ENCODE results near the gene IDUA.

DNA sequence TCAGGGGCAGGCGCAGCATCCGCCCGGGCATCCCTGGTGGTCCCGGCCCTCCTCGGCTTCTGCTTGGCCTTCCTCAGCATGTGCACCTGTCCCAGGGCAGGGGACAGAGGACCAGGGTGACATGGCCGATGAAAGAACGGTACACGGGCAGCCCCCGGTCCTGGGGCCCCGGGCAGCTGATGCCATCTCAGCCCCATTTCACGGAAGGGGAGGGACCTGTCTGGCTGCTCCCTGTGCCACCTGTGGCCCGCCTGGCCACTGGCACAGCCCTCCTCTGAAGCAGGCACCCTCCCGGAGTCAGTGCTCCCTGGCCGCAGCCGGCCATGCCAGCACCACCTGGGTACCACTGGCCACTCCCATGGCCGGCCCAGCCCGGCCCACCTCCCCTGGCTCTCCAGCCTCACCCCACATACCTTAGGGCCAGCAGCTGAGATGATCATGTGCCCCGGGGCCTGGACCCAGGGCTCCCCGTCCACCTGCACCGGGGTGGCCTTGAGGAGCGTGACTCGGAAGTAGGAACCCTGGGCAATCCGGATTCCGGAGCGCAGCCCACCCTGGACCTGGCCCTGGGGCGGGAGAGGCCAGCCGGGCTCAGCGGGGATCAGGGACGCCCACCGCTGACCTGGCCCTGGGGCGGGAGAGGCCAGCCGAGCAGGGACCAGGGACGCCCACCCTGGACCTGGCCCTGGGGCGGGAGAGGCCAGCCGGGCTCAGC is 26.1 kb upstream of the IDUA start:
- TF ChIP-seq, protein P1, sequence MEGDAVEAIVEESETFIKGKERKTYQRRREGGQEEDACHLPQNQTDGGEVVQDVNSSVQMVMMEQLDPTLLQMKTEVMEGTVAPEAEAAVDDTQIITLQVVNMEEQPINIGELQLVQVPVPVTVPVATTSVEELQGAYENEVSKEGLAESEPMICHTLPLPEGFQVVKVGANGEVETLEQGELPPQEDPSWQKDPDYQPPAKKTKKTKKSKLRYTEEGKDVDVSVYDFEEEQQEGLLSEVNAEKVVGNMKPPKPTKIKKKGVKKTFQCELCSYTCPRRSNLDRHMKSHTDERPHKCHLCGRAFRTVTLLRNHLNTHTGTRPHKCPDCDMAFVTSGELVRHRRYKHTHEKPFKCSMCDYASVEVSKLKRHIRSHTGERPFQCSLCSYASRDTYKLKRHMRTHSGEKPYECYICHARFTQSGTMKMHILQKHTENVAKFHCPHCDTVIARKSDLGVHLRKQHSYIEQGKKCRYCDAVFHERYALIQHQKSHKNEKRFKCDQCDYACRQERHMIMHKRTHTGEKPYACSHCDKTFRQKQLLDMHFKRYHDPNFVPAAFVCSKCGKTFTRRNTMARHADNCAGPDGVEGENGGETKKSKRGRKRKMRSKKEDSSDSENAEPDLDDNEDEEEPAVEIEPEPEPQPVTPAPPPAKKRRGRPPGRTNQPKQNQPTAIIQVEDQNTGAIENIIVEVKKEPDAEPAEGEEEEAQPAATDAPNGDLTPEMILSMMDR (IDR thresholded peaks at IDR 0.05; ENCODE audit: low read length): no peak
- TF ChIP-seq EZH2phosphoT487 (IDR thresholded peaks at IDR 0.05; ENCODE audit: low read length): no peak
